GM18507 (cell line): ENCODE measurements around the gene DUSP22.
A peak's percentile ranks its signal among the peaks of the same experiment; 100 is the strongest.
"Not testable (repeated sequence)": the region's sequence is repeated elsewhere in the genome, so short reads cannot be mapped to it uniquely, and the experiment has no call there.

Experiments
- DNase-seq: peaks from one replicate; pipeline ENCODE4 v3.0.0; 2011; ENCODE audit warnings: low read depth; ENCODE audit not compliant: insufficient read length; ENCODE audit errors: extremely low spot score
- FAIRE-seq: peaks from 2 replicates; lab custom pipeline; 2011; peaks lifted over from hg19 to GRCh38; lab: Jason Lieb, UNC

Gene DUSP22

DNA sequence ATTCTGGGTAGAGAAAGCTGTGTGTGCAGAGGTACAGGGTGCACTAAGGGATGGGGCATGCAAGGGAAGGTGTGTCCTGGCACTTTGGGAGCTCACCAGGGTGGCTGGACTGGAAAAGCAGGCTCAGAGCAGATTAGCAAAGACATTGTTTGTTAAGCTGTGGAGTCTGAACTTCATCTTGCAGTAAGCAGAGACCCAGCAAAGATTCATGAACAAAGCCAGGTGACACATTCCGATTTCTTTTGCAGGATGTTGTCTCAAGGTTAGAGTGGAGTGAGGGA lies 28.8 kb downstream of the DUSP22 start:
- no peak for FAIRE-seq

DNA sequence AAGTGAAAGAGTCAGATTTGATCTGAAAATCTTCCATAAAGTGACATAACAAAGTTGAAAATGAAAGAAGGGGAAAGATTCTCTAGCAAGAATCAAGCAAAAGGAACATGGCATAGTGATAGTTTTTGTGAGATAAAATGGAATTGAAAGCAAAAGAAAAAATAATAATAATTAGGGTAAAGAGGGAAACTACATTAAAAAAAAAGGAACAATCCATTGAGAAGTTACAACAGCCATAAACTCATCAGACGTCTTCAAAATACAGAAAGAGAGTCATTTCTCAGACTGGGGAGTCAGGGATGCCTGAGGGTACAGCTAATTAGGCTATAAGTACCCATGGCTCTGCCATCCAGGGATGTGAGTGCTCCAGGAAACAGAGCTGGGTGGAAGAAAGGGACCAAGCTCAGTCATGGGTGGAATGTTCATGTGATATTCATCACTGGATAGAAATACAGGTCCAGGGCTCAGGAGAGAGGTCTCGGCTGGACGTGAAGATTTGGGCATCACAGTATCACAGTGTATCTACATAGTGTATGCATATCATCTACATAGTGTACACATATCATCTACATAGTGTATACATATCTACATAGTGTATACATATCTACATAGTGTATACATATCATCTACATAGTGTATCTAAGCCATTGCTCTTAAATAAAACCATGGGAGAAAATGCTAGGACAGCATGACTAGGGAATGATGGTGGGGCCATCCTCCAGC lies 29.4 kb downstream of the DUSP22 start:
- DNase-seq (no peak), FAIRE-seq (no peak)

More for the DNA sequence above, 28.8 kb downstream of the DUSP22 start:
- no peak for DNase-seq

DNA sequence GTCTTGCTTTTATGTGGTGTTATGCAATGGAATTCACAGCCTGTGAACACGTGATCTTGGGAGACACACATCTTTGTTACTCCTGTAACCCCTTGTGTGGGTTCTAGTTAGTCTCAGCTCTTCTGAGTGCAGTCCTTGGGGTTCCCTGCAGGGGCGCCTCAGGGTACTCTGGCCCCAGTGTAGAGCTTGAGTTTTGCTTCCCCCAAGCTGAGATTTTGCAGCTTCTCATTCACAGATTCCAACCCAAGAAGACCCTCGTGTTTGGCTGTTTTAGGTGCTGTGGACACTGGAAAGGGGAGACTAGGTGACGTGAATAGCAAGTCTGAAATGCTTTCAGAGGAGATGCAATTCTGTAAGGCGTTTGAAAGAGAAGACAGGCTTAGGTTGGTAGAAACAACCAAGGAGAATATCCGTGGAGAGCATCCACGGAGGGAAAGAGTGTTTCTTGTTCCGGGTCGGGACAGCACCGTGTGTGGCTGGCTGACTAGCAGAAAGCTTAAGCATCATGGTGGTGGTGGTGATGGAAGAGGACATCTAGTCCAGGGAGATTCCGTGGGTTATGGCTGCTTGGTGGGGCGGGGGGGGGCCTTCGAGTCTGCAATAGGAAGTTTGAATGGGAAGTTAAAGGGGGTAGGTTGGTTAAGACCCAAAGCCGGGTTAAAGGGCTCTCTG lies 30.1 kb downstream of the DUSP22 start:
- FAIRE-seq (no peak), DNase-seq (no peak)

DNA sequence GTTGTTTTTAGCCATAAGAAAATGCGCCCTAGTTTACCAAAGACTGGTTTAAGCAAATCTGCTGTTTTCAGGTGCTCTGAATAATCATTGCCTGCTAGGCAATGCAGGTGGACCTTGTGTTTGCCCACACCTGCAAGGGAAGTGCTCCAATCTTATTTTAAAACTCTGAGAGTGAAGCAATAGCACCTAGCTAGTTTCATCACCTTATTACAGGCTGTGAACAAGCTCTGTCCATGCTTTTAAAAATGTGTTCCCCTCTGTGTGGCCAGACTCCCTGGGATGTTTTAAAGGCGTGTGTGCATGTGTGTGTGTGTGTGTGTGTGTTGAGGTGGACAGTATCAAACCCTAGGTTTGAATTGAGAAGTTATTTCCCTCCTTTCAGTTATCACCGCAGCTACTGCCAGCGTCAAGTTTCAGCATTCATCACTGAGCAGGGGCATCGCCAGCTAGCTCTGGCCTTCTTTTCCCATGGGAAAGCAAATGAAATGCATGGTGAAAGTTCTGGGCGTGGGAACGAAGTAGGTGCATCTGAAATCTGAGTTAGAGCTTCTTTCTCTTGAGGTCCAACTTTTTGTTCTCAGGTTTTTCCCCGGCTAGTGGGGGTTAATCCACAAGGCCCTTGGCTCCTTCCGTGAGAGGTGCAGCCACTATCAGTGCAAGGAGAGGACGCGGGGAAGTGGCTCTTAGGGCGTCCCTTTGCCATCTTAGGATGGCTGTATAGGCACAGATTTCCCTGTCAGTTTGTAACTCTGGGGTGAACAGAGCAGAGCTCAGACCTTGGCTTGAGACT lies 30.8 kb downstream of the DUSP22 start:
- DNase-seq (no peak), FAIRE-seq (peak; percentile 68)

DNA sequence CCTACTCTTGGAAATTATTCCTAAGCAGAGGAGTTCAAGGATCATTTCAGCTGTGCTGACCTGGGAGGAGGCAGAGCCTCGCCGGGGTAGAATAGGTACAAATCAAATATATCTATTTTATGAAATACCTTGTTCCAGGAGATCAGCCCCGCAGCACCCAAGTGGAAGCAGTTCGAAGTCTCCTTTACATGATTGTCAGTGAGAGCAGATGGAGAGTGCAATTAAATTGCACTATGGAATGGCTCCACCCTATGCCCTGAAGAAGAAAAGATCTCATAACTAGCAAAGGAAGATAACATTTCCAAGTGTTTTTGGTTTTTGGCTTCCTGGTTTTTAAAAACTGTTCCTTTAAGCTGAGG lies 31.4 kb downstream of the DUSP22 start:
- DNase-seq = no peak
- no peak for FAIRE-seq

DNA sequence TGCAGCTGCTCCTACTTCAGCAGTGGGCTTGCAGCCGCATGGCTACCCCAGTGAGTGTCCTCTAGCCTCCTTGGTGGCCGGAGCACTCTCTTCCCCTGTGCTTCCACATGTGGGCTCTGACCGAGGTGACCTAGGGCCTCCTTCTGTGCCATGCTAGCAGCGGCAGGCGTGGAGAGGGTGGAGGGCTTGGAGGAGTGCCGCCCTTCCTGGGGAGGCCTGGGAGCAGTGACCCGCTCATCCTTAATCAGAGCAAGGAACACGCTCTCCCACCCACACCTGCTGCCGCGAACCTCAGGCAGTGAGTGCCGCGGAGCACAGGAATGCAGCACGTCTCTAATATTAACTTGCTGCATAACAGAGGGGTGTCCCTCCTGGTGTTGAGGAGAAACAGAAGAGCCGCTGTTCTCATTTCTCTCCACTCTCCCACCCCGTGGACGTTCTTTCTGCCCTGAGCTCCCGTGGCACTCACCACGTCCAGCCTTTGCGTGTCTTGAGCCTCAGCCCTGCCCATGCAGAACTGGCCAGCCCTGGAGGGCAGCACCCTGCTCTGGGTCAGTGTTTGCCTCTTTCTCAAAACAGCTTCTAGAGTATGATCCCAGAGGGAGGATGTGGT lies 31.9 kb downstream of the DUSP22 start:
- DNase-seq = no peak
- FAIRE-seq = no peak

DNA sequence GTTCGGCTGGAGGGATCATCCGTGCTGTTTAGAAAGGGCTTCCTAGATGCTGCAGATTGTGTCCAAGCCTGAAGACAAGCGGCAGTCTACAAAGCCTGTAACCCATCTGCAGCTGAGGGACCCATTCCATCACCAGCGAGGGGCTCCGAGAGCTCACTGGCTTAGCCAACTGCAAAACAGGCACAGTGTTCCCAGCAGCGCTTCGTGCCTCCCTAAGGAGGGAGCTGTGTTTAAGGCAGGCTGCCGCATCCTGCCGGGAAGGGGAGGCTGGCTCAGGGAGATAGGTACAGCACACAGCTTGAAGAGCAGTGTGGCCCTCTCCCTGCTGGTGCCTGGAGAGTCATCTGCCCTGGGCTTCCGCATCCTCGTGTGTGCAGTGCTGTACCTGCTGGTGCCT lies 32.4 kb downstream of the DUSP22 start:
- no peak for DNase-seq
- no peak for FAIRE-seq

DNA sequence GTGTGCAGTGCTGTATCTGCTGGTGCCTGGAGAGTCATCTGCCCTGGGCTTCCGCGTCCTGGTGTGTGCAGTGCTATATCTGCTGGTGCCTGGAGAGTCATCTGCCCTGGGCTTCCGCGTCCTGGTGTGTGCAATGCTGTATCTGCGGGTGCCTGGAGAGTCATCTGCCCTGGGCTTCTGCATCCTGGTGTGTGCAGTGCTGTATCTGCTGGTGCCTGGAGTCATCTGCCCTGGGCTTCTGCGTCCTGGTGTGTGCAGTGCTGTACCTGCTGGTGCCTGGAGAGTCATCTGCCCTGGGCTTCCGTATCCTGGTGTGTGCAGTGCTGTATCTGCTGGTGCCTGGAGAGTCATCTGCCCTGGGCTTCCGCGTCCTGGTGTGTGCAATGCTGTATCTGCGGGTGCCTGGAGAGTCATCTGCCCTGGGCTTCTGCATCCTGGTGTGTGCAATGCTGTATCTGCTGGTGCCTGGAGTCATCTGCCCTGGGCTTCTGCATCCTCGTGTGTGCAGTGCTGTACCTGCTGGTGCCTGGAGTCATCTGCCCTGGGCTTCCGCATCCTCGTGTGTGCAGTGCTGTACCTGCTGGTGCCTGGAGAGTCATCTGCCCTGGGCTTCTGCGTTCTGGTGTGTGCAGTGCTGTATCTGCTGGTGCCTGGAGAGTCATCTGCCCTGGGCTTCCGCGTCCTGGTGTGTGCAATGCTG lies 33.0 kb downstream of the DUSP22 start:
- not testable (repeated sequence) for FAIRE-seq, DNase-seq

DNA sequence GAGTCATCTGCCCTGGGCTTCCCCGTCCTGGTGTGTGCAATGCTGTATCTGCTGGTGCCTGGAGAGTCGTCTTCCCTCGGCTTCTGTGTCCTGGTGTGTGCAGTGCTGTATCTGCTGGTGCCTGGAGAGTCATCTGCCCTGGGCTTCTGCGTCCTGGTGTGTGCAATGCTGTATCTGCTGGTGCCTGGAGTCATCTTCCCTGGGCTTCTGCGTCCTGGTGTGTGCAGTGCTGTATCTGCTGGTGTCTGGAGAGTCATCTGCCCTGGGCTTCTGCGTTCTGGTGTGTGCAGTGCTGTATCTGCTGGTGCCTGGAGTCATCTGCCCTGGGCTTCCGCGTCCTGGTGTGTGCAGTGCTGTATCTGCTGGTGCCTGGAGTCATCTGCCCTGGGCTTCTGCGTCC lies 33.8 kb downstream of the DUSP22 start:
- not testable (repeated sequence) for DNase-seq, FAIRE-seq

DNA sequence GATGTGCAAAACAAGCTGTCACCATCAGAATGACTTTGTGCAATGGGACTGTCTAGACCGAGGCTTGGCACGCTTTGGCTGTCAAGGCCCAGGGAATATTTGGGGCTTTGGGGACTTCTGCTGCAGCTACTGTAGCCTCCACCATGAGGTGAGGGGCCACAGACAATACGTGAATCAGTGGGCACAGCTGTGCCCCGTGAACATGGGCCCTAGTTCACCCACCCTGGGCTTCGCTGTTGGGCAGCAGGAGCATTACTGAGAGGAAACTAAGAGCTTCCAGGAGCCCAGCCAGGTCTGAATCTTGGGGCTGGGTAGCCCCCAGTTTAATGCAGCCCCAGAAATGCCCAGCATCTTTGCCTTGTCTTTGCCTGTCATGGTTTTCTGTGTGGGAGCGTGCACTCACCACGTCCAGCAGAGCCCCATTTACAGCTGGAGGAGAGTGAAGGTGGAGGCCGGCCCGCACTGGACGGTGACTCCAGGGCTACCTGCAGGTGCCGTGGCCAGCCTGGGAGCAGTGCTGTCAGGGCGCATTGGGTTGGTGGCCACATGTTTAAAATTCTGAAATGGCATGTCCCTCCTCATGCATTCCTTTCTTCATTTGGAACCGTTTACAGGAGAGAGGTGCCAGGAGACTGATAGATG lies 34.7 kb downstream of the DUSP22 start:
- FAIRE-seq (no peak), DNase-seq (no peak)

DNA sequence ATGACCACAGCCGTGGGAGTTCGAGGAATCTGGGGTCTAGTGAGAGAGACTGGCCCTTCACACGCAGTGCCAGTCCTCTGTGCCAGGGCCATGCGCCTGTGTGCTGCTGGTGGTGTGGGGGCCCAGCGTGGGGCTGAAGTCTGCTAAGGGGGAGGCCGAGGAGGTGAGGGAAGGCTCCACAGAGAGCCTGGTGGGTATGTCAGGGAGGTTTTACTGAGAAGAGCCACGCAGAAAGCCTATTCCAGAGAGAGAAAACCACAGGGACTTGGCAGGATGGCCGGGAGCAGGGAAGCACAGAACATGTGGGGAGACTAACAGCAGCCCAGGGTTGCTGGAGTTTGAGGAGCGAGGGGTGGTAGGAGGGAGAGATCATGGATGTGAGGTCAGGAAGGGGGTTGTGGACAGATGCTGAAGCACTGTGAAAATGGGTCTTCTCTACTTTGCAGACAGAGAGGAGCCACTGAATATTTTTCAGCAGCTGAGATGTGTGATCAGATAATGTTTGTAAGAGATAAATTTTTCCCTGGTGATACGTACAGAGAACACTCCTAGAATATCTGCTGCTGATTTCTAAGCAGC lies 35.3 kb downstream of the DUSP22 start:
- FAIRE-seq (no peak), DNase-seq (no peak)

DNA sequence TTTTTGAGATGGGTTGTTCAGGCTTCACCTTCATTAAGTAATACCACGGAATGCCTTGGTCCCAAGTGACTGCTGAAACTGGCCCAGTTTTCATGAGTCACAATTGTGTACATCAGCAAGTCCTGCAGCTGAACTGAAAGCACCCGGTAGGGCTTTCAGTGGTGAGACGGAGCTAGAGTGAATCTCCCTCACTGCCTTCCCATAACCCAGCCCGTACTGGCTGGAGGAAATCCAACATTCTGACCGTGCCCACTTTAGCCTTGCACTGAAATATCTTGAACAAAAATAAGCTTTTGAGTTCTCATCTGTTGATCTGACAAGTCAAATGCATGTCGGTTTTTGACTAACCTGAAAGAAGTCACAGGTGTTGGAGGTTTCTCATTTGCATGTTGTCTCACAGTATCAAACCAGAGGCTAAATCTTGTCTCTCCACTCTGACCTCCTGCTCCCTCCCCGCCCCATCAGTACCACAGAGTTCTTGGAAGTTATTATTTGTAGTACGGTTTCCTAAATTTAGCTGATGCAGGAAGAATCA lies 35.9 kb downstream of the DUSP22 start:
- DNase-seq (no peak), FAIRE-seq (peak; percentile 98)

DNA sequence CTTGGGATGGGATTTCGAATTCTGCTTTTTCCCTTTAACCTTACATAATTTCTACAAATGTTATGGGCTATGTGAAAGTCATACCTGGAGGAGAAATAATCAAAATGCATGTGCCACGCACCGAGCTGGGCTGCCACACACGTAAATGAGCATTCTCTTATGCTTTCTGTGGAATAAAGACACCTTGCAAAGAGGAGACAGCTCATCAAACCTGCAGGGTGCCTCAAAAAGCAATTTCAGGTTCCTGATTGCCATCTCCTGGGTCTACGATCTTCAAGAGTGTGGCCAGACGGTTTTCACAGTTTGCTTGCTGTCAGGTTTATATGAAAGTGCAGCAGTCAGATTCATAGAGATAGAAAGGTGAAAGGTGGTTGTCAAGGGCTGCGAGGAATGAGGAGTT lies 36.6 kb downstream of the DUSP22 start:
- peak; percentile 62 for FAIRE-seq

DNA sequence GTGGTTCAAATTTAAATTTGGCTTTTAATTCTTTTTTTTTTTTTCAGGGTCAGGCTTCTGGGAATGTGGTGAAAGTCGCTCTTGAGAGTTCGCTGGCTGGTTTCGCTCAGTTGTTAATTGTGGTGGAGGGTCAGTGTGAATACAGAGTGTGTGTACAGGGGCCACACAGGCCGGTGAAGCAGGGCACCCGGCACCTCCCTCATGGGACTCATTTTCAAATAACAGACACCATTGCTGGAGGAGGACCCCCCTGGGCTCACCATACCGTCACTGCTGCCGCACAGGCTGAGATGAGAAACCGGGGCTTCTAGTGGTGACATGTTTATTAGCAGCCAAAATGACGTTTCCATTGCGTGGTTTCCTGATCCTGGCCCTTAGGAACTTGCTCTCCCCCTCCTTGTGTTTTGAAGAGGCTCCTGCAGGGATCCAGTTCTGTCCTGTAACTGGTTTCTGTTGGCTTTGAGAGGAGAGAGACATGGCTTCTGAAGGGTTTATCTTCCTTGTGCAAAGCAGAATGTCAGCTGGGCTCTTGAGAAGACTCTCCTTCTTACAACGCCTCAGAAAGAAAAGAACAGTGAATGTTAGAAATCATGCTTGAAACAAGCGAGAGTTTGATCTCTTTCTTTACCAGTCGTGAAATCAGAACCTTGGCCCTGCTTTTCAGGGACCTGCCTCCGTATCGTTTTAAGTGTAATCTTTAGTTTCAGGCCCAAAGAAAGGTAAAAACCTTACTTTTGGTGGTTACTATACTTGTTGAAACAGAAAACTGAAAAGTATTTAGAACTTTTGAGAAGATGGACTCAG lies 37.8 kb downstream of the DUSP22 start:
- DNase-seq (no peak), FAIRE-seq (peak; percentile 77)

More for the DNA sequence above, 36.6 kb downstream of the DUSP22 start:
- DNase-seq = no peak

DNA sequence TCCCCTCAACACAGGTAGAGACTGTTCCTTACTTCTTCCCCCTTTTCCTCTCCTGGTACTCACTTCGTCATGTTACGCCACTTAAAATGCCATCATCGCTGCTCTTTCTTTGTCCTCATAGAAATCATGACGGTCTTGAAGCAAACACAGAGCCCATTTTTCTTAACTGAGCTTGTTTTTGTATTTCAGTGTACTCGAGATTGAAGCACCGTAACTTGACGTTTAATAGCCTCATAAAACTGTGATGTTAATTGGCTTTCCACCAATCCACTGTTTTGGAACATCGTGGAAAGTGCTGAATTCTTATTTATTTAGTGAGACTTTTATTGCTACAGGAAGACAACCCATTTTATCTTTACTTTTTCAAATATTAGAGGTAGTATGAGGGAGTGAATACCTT lies 38.7 kb downstream of the DUSP22 start:
- FAIRE-seq (no peak), DNase-seq (no peak)

DNA sequence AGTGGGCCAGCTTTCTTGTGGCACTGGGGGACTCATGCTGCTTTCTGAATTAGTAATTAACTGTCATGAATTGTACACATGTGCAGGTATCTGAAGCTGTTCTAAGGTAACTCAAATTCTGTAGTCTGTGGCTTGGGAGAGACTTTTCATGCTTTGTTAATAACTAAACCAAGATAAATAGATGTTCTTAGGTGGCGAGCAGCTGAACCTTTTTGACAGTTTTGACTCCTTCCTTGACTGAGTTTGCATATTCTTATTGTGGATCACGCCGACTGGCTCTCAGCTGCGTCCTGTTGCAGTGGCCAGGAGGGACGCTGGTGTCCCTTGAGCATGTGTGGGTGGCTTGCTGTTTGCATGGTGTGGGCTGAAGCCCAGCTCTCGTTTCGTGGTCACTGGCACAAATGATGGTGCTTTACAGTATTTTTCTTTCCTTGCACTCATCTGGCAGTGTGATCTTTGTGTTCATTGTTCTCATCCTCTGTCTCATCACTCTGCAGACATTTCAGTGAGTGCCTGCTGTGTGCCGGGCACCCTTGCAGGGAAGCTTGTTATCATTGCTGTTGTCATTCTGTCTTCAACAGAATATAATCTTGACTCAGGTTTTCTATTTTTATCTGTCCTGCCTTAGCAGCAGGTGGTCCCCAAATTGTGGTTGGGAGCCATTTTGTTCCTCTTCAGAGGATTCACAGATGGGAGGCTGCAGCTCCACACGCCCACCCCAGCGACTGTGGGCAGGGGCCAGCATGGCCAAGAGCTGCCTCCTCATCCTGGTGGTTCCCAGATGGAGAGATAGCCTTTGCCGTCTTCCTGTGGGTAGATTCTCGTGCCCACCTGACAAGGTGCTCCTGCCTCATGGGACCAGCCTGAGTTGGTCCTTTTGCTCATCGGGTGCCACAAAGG lies 39.6 kb downstream of the DUSP22 start:
- FAIRE-seq = peak; percentile 93

DNA sequence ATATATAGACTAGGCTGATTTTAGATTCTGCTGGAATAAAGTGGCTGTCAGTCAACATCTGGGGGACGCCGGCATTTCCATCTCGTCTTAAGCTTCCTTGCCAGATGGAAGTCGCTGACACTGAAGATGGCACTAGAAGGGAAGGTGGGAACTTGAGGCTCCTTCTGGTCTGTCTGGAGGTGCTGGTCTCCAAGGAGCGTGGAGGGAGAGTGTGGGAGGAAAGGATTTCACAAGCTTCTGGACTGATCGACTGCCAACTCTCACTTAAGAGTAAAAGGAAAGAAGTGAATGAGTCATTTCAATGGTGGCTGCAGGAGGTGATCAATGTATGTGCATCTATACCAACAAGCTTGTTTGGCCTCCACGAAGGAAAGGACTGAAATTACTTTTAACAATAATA lies 40.4 kb downstream of the DUSP22 start:
- DNase-seq (no peak), FAIRE-seq (peak; percentile 18)

More for the DNA sequence above, 39.6 kb downstream of the DUSP22 start:
- DNase-seq = peak; percentile 60
